K562 (cell line): ENCODE results near the gene ARID5B. TPM values are rescaled to one million over a fixed set of nuclear protein-coding genes. Genes with fewer than 3 reads are reported as not detected.

Experiments
- ATAC-seq: fragments of 200-7000 bp; cut with Tn5 transposase; 3 replicates; pipeline ENCODE4 v1.9.1; 2020; ENCODE audit warnings: moderate library complexity
- BruUV-seq: library from RNA; stranded (reverse); fragments of 400-500 nt; replicated peaks from 2 replicates; lab custom pipeline; 2021; lab: Mats Ljungman, UMichigan
- CTCF ChIA-PET: fragments of 300-600 bp; formaldehyde crosslinking; extraction: SDS; loops from one replicate; lab custom pipeline; 2021; ENCODE audit warnings: low intra/inter-chr PET ratio; lab: Yijun Ruan, JAX
- POLR2A ChIA-PET: fragments of 300-600, 350-650 bp; sonication (Branson Sonifier 250); formaldehyde crosslinking; extraction: SDS; loops from one replicate; lab custom pipeline; 2021; ENCODE audit warnings: antibody characterized with exemption, inconsistent platforms; lab: Yijun Ruan, JAX
- DNase-seq, 4 experiments: peaks; one replicate each; pipeline versions ENCODE4 v3.0.0 to v3.0.0-alpha.2; 2011 to 2018; ENCODE audit warnings: low spot score in 3 of 4, mixed read lengths in 3 of 4; ENCODE audit errors: extremely low read depth in 1 of 4
- FAIRE-seq: peaks from 2 replicates; lab custom pipeline; 2011; peaks lifted over from hg19 to GRCh38; lab: Jason Lieb, UNC
- H2AFZ ChIP-seq: 2 replicates; pipeline ENCODE4 v1.6.0; 2011; ENCODE audit warnings: low read depth, low read length, control low read depth, inconsistent platforms
- H3K27ac ChIP-seq: fragments of 200-600 bp; 3 replicates; pipeline ENCODE4 v1.8.0; 2011; ENCODE audit warnings: low read depth, mild to moderate bottlenecking, control low read depth, inconsistent platforms, low read length, moderate library complexity, mixed read lengths; ENCODE audit errors: extremely low read depth
- H3K27me3 ChIP-seq, 2 experiments: fragments of 300-600 bp in 1 of 2; 2 replicates in 1 of 2; 3 replicates in 1 of 2; pipeline versions ENCODE4 v1.6.0 to v1.8.0; 2011; ENCODE audit warnings: inconsistent platforms in 2 of 2, low read length in 2 of 2, mild to moderate bottlenecking in 1 of 2, mixed read lengths in 1 of 2, moderate library complexity in 1 of 2; ENCODE audit not compliant: control insufficient read depth in 2 of 2, insufficient read depth in 2 of 2
- H3K36me3 ChIP-seq: fragments of 300-600 bp; 3 replicates; pipeline ENCODE4 v1.8.0; 2011; ENCODE audit warnings: mild to moderate bottlenecking, low read length, inconsistent platforms; ENCODE audit not compliant: control insufficient read depth, insufficient read depth
- H3K4me1 ChIP-seq, 2 experiments: fragments of 200-600 bp in 1 of 2; replicated peaks in 1 of 2; 2 replicates in 1 of 2; 3 replicates in 1 of 2; pipeline versions ENCODE4 v1.5.1 to v1.8.0; 2011; ENCODE audit warnings: inconsistent platforms in 2 of 2, low read length in 2 of 2, mild to moderate bottlenecking in 1 of 2, mixed read lengths in 1 of 2, moderate library complexity in 1 of 2; ENCODE audit not compliant: control insufficient read depth in 2 of 2, insufficient read depth in 2 of 2
- H3K4me2 ChIP-seq: 2 replicates; pipeline ENCODE4 v1.6.1; 2011; ENCODE audit warnings: low read length, control low read depth, inconsistent platforms, mixed read lengths; ENCODE audit not compliant: insufficient read depth
- H3K4me3 ChIP-seq: fragments of 200-600 bp; sonication (generic), shearing (Covaris generic); 2 replicates; pipeline ENCODE4 v1.5.1; 2016; ENCODE audit warnings: control low read depth, inconsistent platforms
- H3K79me2 ChIP-seq: fragments of 200-600 bp; 3 replicates; pipeline ENCODE4 v1.8.0; 2011; ENCODE audit warnings: low read length, inconsistent platforms; ENCODE audit not compliant: control insufficient read depth, insufficient read depth
- H3K9ac ChIP-seq, 2 experiments: 2 replicates each; pipeline versions ENCODE4 v1.6.0 to v1.6.1; 2011; ENCODE audit warnings: low read depth in 2 of 2, low read length in 2 of 2, control low read depth in 1 of 2, inconsistent platforms in 1 of 2, mild to moderate bottlenecking in 1 of 2, mixed read lengths in 1 of 2; ENCODE audit not compliant: insufficient read depth in 1 of 2
- H3K9me1 ChIP-seq: one replicate; pipeline ENCODE4 v1.6.0; 2011; ENCODE audit warnings: inconsistent platforms, mild to moderate bottlenecking, low read length, moderate library complexity; ENCODE audit not compliant: control insufficient read depth, insufficient read depth
- H3K9me3 ChIP-seq: replicated peaks from 2 replicates; pipeline ENCODE4 v1.5.1; 2011; ENCODE audit warnings: low read depth, low read length, inconsistent platforms; ENCODE audit not compliant: control insufficient read depth, insufficient read depth
- H4K20me1 ChIP-seq: replicated peaks from 2 replicates; pipeline ENCODE4 v1.6.1; 2011; ENCODE audit warnings: low read length, inconsistent platforms, mixed read lengths; ENCODE audit not compliant: control insufficient read depth, insufficient read depth
- MAX ChIP-seq: sonication (generic); formaldehyde crosslinking; IDR thresholded peaks from 2 replicates; pipeline ENCODE4 v1.9.0; 2022; ENCODE audit warnings: mild to moderate bottlenecking, missing genetic modification reagents
- NCOA1 ChIP-seq: fragments of 450-650 bp; IDR thresholded peaks from 2 replicates; pipeline ENCODE4 v1.6.1; 2016; ENCODE audit warnings: low read depth
- PURB ChIP-seq: sonication (generic); formaldehyde crosslinking; IDR thresholded peaks from 2 replicates; pipeline ENCODE4 v1.9.0; 2021; ENCODE audit warnings: low read depth, mild to moderate bottlenecking, missing genetic modification reagents
- SP2 ChIP-seq: IDR thresholded peaks from 2 replicates; pipeline ENCODE4 v1.6.1; 2011; ENCODE audit warnings: mild to moderate bottlenecking, low read depth, low read length, moderate library complexity; ENCODE audit not compliant: poor library complexity, severe bottlenecking; ENCODE audit errors: extremely low read depth
- SRSF1 ChIP-seq: fragments of 200-400 bp; formaldehyde crosslinking; IDR thresholded peaks from 2 replicates; pipeline ENCODE4 v1.6.1; 2017; ENCODE audit warnings: mild to moderate bottlenecking, low read depth, low read length, moderate library complexity
- TBP ChIP-seq: optimal IDR thresholded peaks from 2 replicates; pipeline ENCODE3; 2011; ENCODE audit warnings: low read depth, low read length, improper control_type of control experiment
- VEZF1 ChIP-seq: fragments of 200-800 bp; sonication (Bioruptor generic); IDR thresholded peaks from 2 replicates; pipeline ENCODE4 v1.6.1; 2017; ENCODE audit warnings: missing genetic modification characterization, missing compliant biosample characterization
- ZBTB49 ChIP-seq: sonication (generic); formaldehyde crosslinking; IDR thresholded peaks from 2 replicates; pipeline ENCODE4 v1.8.0; 2022; ENCODE audit warnings: missing genetic modification reagents, mild to moderate bottlenecking, borderline replicate concordance
- ZEB2 ChIP-seq: fragments of 450-650 bp; IDR thresholded peaks from 2 replicates; pipeline ENCODE4 v1.6.1; 2016
- ZFP30 ChIP-seq: fragments of 250-450 bp; sonication (Bioruptor Pico); IDR thresholded peaks from 2 replicates; pipeline ENCODE4 v1.8.0; 2022; ENCODE audit warnings: moderate library complexity, mild to moderate bottlenecking, inconsistent platforms, borderline replicate concordance
- ZNF347 ChIP-seq: fragments of 450-650 bp; formaldehyde crosslinking; IDR thresholded peaks from 2 replicates; pipeline ENCODE4 v1.4.0; 2020; ENCODE audit warnings: low read depth, mild to moderate bottlenecking, moderate library complexity
- WGBS: fragments of 100-300 bp; shearing (Covaris generic); methylation state at CpG from one replicate; pipeline ENCODE4 v1.1.6; 2016; ENCODE audit warnings: low coverage, mixed read lengths; ENCODE audit not compliant: insufficient coverage; ENCODE audit errors: missing lambda C conversion rate; 5-methylcytosine and 5-hydroxymethylcytosine counted together
- in situ Hi-C: fragments of 300-500 bp; cut with MboI; formaldehyde crosslinking; loops from 4 replicates; pipeline ENCODE4 v1.15.0; 2018; ENCODE audit warnings: inconsistent platforms, mixed read lengths
- intact Hi-C: fragments of 100-400 bp; cut with micrococcal nuclease; formaldehyde crosslinking; loops from 2 replicates; pipeline ENCODE4 v1.14.2; 2022
- polyA plus RNA-seq, 8 experiments: library from polyadenylated mRNA; depleted of rRNA in 4 of 8; stranded (reverse) in 5 of 8; unstranded in 3 of 8; fragments of >200 nt; fragmentation: Nextera tagmentation in 2 of 8; fragmentation: Illumina TruSeq in 1 of 8; extraction: Ambion mirVana in 2 of 8; extraction: Trizol in 1 of 8; gene quantifications; 2 replicates each; pipeline versions ENCODE4 v1.2.1 to v1.2.3, GENCODE V29; 2011 to 2014; ENCODE audit warnings: inconsistent platforms in 1 of 8, missing spikeins in 1 of 8
- total RNA-seq, 7 experiments: library from RNA; depleted of rRNA in 6 of 7; stranded (reverse); fragments of >200 nt in 6 of 7; fragmentation: Illumina TruSeq in 2 of 7; extraction: Trizol in 2 of 7; gene quantifications; 2 replicates each; pipeline versions ENCODE4 v1.2.1 to v1.2.3, GENCODE V29; 2011 to 2021; ENCODE audit warnings: low replicate concordance in 1 of 7

The ARID5B gene
- total and polyA plus RNA-seq, 9 of the 15 experiments (the other 6 are each of a cell fraction or from before 2014, with no cell fraction given): 0.48 to 1.6 (median 0.80) TPM

- TF ChIP-seq PURB (CRISPR knock-in tag) (no peak), VEZF1 (CRISPR knock-in tag) (no peak), ZEB2 (no peak), MAX (CRISPR knock-in tag) (no peak), NCOA1 (no peak), TBP (no peak), ZBTB49 (no peak)
- TF ChIP-seq, all 486 proteins: peak for 0
These were observed 33.6 kb downstream of the ARID5B start (continued) for GRCh38 chr10:61935077-61935476.

GRCh38 chr10:61936770-61937169 lies 35.3 kb downstream of the ARID5B start:
- no peaks in the 10 kb centered on the region for H3K79me2 ChIP-seq
- ChIA-PET POLR2A (no interaction called here), CTCF (no interaction called here)
- DNase-seq (no peak), ATAC-seq (no peak), FAIRE-seq (no peak)
- H3K27ac ChIP-seq: no peak overlapping the region
- no TSS peak for BruUV-seq
- H3K4me3 ChIP-seq: no peak overlapping the region
- H3K27me3 ChIP-seq: no peaks in the 10 kb centered on the region
- no peaks in the 10 kb centered on the region for H3K9me3 ChIP-seq
- 28% methylated on average over 3 of the region's 3 CpGs for WGBS
- TF ChIP-seq SP2 (no peak), ZFP30 (no peak), ZNF347 (CRISPR knock-in tag) (no peak), SRSF1 (no peak)
- no peaks in the 10 kb centered on the region; a peak in 1 of 5 replicates for H3K4me1 ChIP-seq
- H2AFZ ChIP-seq: no peak overlapping the region; the same call in 1 of the 2 replicates
- no peaks in the 10 kb centered on the region for H3K9me1 ChIP-seq
- H3K9ac ChIP-seq: no peak overlapping the region
- H3K4me2 ChIP-seq: no peak overlapping the region
- in situ Hi-C loops: no loop called here
- intact Hi-C loops: no loop called here
- no peaks in the 10 kb centered on the region for H3K36me3 ChIP-seq
- H4K20me1 ChIP-seq: no peaks in the 10 kb centered on the region
